K562 (cell line): ENCODE results near the gene SCUBE1. TPM values are rescaled to one million over a fixed set of nuclear protein-coding genes. Genes with fewer than 3 reads are reported as not detected.

Experiments used
- CHAMP1 ChIP-seq: fragments of 450-650 bp; IDR thresholded peaks from 2 replicates; pipeline ENCODE4 v1.6.1; 2016; ENCODE audit warnings: mild to moderate bottlenecking
- HDAC2 ChIP-seq: fragments of 450-650 bp; IDR thresholded peaks from 2 replicates; pipeline ENCODE4 v1.6.1; 2016; ENCODE audit warnings: mild to moderate bottlenecking
- HINFP ChIP-seq: fragments of 450-650 bp; conservative IDR thresholded peaks from 2 replicates; pipeline ENCODE4 v1.6.1; 2016; ENCODE audit warnings: missing genetic modification characterization, low read depth, mild to moderate bottlenecking, control low read depth, missing compliant biosample characterization
- HNRNPK ChIP-seq: fragments of 200-400 bp; formaldehyde crosslinking; IDR thresholded peaks from one replicate; pipeline ENCODE4 v1.6.1; 2018; ENCODE audit warnings: mild to moderate bottlenecking, low read depth, low read length; ENCODE audit not compliant: poor library complexity, severe bottlenecking
- KDM5B ChIP-seq: fragments of 200-600 bp; sonication (generic); IDR thresholded peaks from 2 replicates; pipeline ENCODE4 v1.6.1; 2012; ENCODE audit warnings: low read depth, mild to moderate bottlenecking, moderate library complexity, low read length, control low read depth, inconsistent platforms; ENCODE audit not compliant: insufficient replicate concordance
- L3MBTL2 ChIP-seq: fragments of 450-650 bp; IDR thresholded peaks from 2 replicates; pipeline ENCODE4 v1.6.1; 2016; ENCODE audit warnings: mild to moderate bottlenecking, moderate library complexity
- NCOA2 ChIP-seq, 2 experiments: fragments of 450-650 bp; IDR thresholded peaks; 2 replicates each; pipeline ENCODE4 v1.6.1; 2018; ENCODE audit warnings: mild to moderate bottlenecking in 2 of 2, moderate library complexity in 1 of 2; ENCODE audit not compliant: partially characterized antibody in 2 of 2
- PTRF ChIP-seq: fragments of 450-650 bp; IDR thresholded peaks from 2 replicates; pipeline ENCODE4 v1.6.1; 2016; ENCODE audit warnings: mild to moderate bottlenecking, missing genetic modification characterization, missing compliant biosample characterization
- SP2 ChIP-seq: IDR thresholded peaks from 2 replicates; pipeline ENCODE4 v1.6.1; 2011; ENCODE audit warnings: mild to moderate bottlenecking, low read depth, low read length, moderate library complexity; ENCODE audit not compliant: poor library complexity, severe bottlenecking; ENCODE audit errors: extremely low read depth
- SREBF2 ChIP-seq: sonication (generic); formaldehyde crosslinking; IDR thresholded peaks from 2 replicates; pipeline ENCODE4 v1.4.0; 2020; ENCODE audit warnings: mild to moderate bottlenecking, missing genetic modification reagents
- TBP ChIP-seq: optimal IDR thresholded peaks from 2 replicates; pipeline ENCODE3; 2011; ENCODE audit warnings: low read depth, low read length, improper control_type of control experiment
- polyA plus RNA-seq, 8 experiments: library from polyadenylated mRNA; depleted of rRNA in 4 of 8; stranded (reverse) in 5 of 8; unstranded in 3 of 8; fragments of >200 nt; fragmentation: Nextera tagmentation in 2 of 8; fragmentation: Illumina TruSeq in 1 of 8; extraction: Ambion mirVana in 2 of 8; extraction: Trizol in 1 of 8; gene quantifications; 2 replicates each; pipeline versions ENCODE4 v1.2.1 to v1.2.3, GENCODE V29; 2011 to 2014; ENCODE audit warnings: inconsistent platforms in 1 of 8, missing spikeins in 1 of 8
- total RNA-seq, 7 experiments: library from RNA; depleted of rRNA in 6 of 7; stranded (reverse); fragments of >200 nt in 6 of 7; fragmentation: Illumina TruSeq in 2 of 7; extraction: Trizol in 2 of 7; gene quantifications; 2 replicates each; pipeline versions ENCODE4 v1.2.1 to v1.2.3, GENCODE V29; 2011 to 2021; ENCODE audit warnings: low replicate concordance in 1 of 7

SCUBE1 gene
- total and polyA plus RNA-seq, 9 of the 15 experiments (the other 6 are each of a cell fraction or from before 2014, with no cell fraction given), result 0.03 to 0.47 (median 0.29) TPM; not detected in 6

GRCh38 chr22:43155789-43156188, 187.4 kb downstream of the SCUBE1 start (continued):
- TF ChIP-seq HDAC2 (no peak), PTRF (tag) (no peak), TBP (no peak), HINFP (no peak), NCOA2 (IDR thresholded peaks at IDR 0.05; ENCODE audit: partially characterized antibody in 2 of 2) (no peak), L3MBTL2 (no peak), KDM5B (no peak), CHAMP1 (no peak), HNRNPK (no peak), SP2 (no peak), SREBF2 (no peak)
- TF ChIP-seq, all 486 proteins: peak for 0
